Neuronal stem cell (in vitro differentiated cells): Measurements from ENCODE around the gene UBE3B.

Experiments used
- DNase-seq: peaks from one replicate; pipeline ENCODE4 v3.0.0-alpha.2; 2013; ENCODE audit warnings: low spot score
- H2AFZ ChIP-seq: one replicate; pipeline ENCODE4 v1.6.1; 2013; ENCODE audit warnings: mild to moderate bottlenecking, low read length, inconsistent platforms
- H2AK5ac ChIP-seq: 2 replicates; pipeline ENCODE4 v1.6.1; 2013; ENCODE audit warnings: low read depth, mild to moderate bottlenecking, inconsistent platforms, low read length, moderate library complexity, mixed read lengths
- H2BK120ac ChIP-seq: 2 replicates; pipeline ENCODE4 v1.6.1; 2013; ENCODE audit warnings: low read depth, mild to moderate bottlenecking, inconsistent platforms, low read length, moderate library complexity, mixed read lengths
- H2BK12ac ChIP-seq: one replicate; pipeline ENCODE4 v1.6.1; 2013; ENCODE audit warnings: low read length, inconsistent platforms
- H2BK15ac ChIP-seq: 2 replicates; pipeline ENCODE4 v1.6.1; 2013; ENCODE audit warnings: mild to moderate bottlenecking, low read length, inconsistent platforms, mixed read lengths
- H2BK5ac ChIP-seq: one replicate; pipeline ENCODE4 v1.6.1; 2013; ENCODE audit warnings: inconsistent platforms, mild to moderate bottlenecking, low read length, moderate library complexity
- H3K14ac ChIP-seq: one replicate; pipeline ENCODE4 v1.6.1; 2013; ENCODE audit warnings: low read length, inconsistent platforms
- H3K18ac ChIP-seq: 2 replicates; pipeline ENCODE4 v1.6.1; 2013; ENCODE audit warnings: low read length, inconsistent platforms
- H3K23ac ChIP-seq: 2 replicates; pipeline ENCODE4 v1.6.1; 2013; ENCODE audit warnings: low read depth, mild to moderate bottlenecking, mixed read lengths, low read length, inconsistent platforms; ENCODE audit not compliant: poor library complexity
- H3K27ac ChIP-seq: replicated peaks from 3 replicates; pipeline ENCODE4 v1.5.1; 2013; ENCODE audit warnings: low read length, inconsistent platforms
- H3K27me3 ChIP-seq, 3 experiments: 2 replicates each; pipeline ENCODE4 v1.6.1; 2013; ENCODE audit warnings: low read length in 3 of 3, mild to moderate bottlenecking in 2 of 3, inconsistent platforms in 1 of 3, low read depth in 1 of 3, mixed read lengths in 1 of 3, moderate library complexity in 1 of 3; ENCODE audit not compliant: control insufficient read depth in 3 of 3, insufficient read depth in 3 of 3
- H3K36me3 ChIP-seq, 2 donors: replicated peaks in 1 of 2; 2 replicates each; pipeline ENCODE4 v1.6.1; 2013; ENCODE audit warnings: low read length in 2 of 2; ENCODE audit not compliant: control insufficient read depth in 2 of 2, insufficient read depth in 2 of 2
- H3K4ac ChIP-seq: 2 replicates; pipeline ENCODE4 v1.6.1; 2013; ENCODE audit warnings: inconsistent platforms, mild to moderate bottlenecking, low read length, moderate library complexity
- H3K4me1 ChIP-seq, 2 donors: 1 replicate in 1 of 2; 2 replicates in 1 of 2; pipeline ENCODE4 v1.6.1; 2013; ENCODE audit warnings: low read length in 2 of 2, low read depth in 1 of 2; ENCODE audit not compliant: control insufficient read depth in 2 of 2, insufficient read depth in 1 of 2
- H3K4me2 ChIP-seq: one replicate; pipeline ENCODE4 v1.6.1; 2013; ENCODE audit warnings: mild to moderate bottlenecking, low read length, inconsistent platforms; ENCODE audit not compliant: insufficient read depth, poor library complexity, severe bottlenecking
- H3K4me3 ChIP-seq, 2 donors: 2 replicates each; pipeline ENCODE4 v1.5.1; 2013; ENCODE audit warnings: low read length in 2 of 2, mild to moderate bottlenecking in 2 of 2, inconsistent platforms in 1 of 2, moderate library complexity in 1 of 2
- H3K79me1 ChIP-seq: one replicate; pipeline ENCODE4 v1.6.1; 2013; ENCODE audit warnings: low read depth, mild to moderate bottlenecking, inconsistent platforms, low read length, moderate library complexity
- H3K9ac ChIP-seq: one replicate; pipeline ENCODE4 v1.6.1; 2013; ENCODE audit warnings: mild to moderate bottlenecking, low read depth, low read length, inconsistent platforms; ENCODE audit not compliant: poor library complexity
- H3K9me3 ChIP-seq, 2 donors: replicated peaks in 1 of 2; 2 replicates each; pipeline versions ENCODE3 to v1.6.1; 2013; ENCODE audit warnings: low read length in 2 of 2, mild to moderate bottlenecking in 2 of 2, inconsistent platforms in 1 of 2, low read depth in 1 of 2, mixed read lengths in 1 of 2, moderate library complexity in 1 of 2; ENCODE audit not compliant: control insufficient read depth in 2 of 2, insufficient read depth in 1 of 2
- H4K8ac ChIP-seq: one replicate; pipeline ENCODE4 v1.6.1; 2013; ENCODE audit warnings: low read depth, mild to moderate bottlenecking, inconsistent platforms, low read length, moderate library complexity
- H4K91ac ChIP-seq: one replicate; pipeline ENCODE4 v1.6.1; 2013; ENCODE audit warnings: low read length, low read depth, mild to moderate bottlenecking, inconsistent platforms; ENCODE audit not compliant: poor library complexity
- WGBS, 2 donors: extraction: QIAGEN DNeasy Blood & Tissue Kit; methylation state at CpG; one replicate each; pipeline ENCODE4 v1.1.7; 2013; ENCODE audit warnings: missing lambda C conversion rate in 2 of 2, mixed read lengths in 1 of 2; ENCODE audit not compliant: insufficient read length in 2 of 2, insufficient replicate concordance in 1 of 2; ENCODE audit errors: extremely low coverage in 2 of 2; 5-methylcytosine and 5-hydroxymethylcytosine counted together

UBE3B gene

GRCh38 chr12:109534456-109534855 is 57.0 kb downstream of the UBE3B start:
- DNase-seq, result no peak
- Histone ChIP-seq H2AFZ (no peak overlapping the region), H4K8ac (no peak overlapping the region), H3K4me1 (peaks cover 0 to 14% of the 10 kb centered on the region in 2 donors), H3K23ac (no peak overlapping the region), H2BK5ac (no peak overlapping the region), H3K79me1 (no peaks in the 10 kb centered on the region), H2AK5ac (peak overlapping the region; percentile 13), H3K27ac (no peak overlapping the region), H3K4me2 (no peak overlapping the region), H3K9me3 (no peaks in the 10 kb centered on the region), H4K91ac (no peak overlapping the region), H3K18ac (no peak overlapping the region), H3K4ac (no peak overlapping the region), H2BK120ac (no peak overlapping the region), H2BK15ac (no peak overlapping the region), H2BK12ac (no peak overlapping the region), H3K14ac (no peak overlapping the region), H3K27me3 (no peaks in the 10 kb centered on the region), H3K36me3 (peaks cover 4 to 68% of the 10 kb centered on the region in 2 donors), H3K9ac (no peak overlapping the region), H3K4me3 (no peak overlapping the region)
- no CpG with 5 or more reads among the region's 15 CpGs for WGBS, 2 donors

- Histone ChIP-seq H2BK12ac (no peak overlapping the region), H3K23ac (peak overlapping the region; percentile 28), H2BK5ac (peak overlapping the region; percentile 11), H3K4me3 (no peak overlapping the region), H2BK120ac (no peak overlapping the region), H3K27ac (no peak overlapping the region), H3K4me2 (no peak overlapping the region), H2AFZ (no peak overlapping the region), H3K79me1 (no peaks in the 10 kb centered on the region), H3K14ac (no peak overlapping the region), H3K18ac (no peak overlapping the region), H4K8ac (no peak overlapping the region), H3K36me3 (peaks cover 4 to 59% of the 10 kb centered on the region in 2 donors), H3K4ac (no peak overlapping the region), H4K91ac (no peak overlapping the region), H3K9me3 (no peaks in the 10 kb centered on the region), H2BK15ac (no peak overlapping the region), H2AK5ac (no peak overlapping the region), H3K27me3 (no peaks in the 10 kb centered on the region), H3K4me1 (peaks cover 0 to 6% of the 10 kb centered on the region in 2 donors), H3K9ac (no peak overlapping the region)
- WGBS, 2 donors, result no CpG with 5 or more reads among the region's 25 CpGs
- no peak for DNase-seq
These were observed 57.9 kb downstream of the UBE3B start for GRCh38 chr12:109535231-109535862.

- Histone ChIP-seq H3K4me2 (no peak overlapping the region), H2AK5ac (no peak overlapping the region), H2BK15ac (no peak overlapping the region), H2BK120ac (no peak overlapping the region), H3K36me3 (peaks cover 4 to 54% of the 10 kb centered on the region in 2 donors), H3K27me3 (no peaks in the 10 kb centered on the region), H4K91ac (no peak overlapping the region), H3K14ac (no peak overlapping the region), H2BK12ac (no peak overlapping the region), H2BK5ac (no peak overlapping the region), H3K4me3 (no peak overlapping the region), H3K79me1 (no peaks in the 10 kb centered on the region), H3K4me1 (peaks cover 0 to 2% of the 10 kb centered on the region in 2 donors), H3K9me3 (no peaks in the 10 kb centered on the region), H3K27ac (no peak overlapping the region), H4K8ac (no peak overlapping the region), H2AFZ (no peak overlapping the region), H3K23ac (no peak overlapping the region), H3K4ac (no peak overlapping the region), H3K9ac (no peak overlapping the region), H3K18ac (no peak overlapping the region)
- no CpG with 5 or more reads among the region's 5 CpGs for WGBS, 2 donors
- no peak for DNase-seq
These were observed 58.4 kb downstream of the UBE3B start for GRCh38 chr12:109535863-109536250.

- no peak overlapping the region for H4K91ac ChIP-seq
- H3K27me3 ChIP-seq, result no peaks in the 10 kb centered on the region
- H2BK120ac ChIP-seq, result no peak overlapping the region
- H2BK15ac ChIP-seq, result no peak overlapping the region
- H3K27ac ChIP-seq, result no peak overlapping the region
- peaks cover 4 to 42% of the 10 kb centered on the region in 2 donors for H3K36me3 ChIP-seq
- H2BK12ac ChIP-seq, result no peak overlapping the region
- H3K79me1 ChIP-seq, result no peaks in the 10 kb centered on the region
- H3K4me3 ChIP-seq, result no peak overlapping the region
- H3K4ac ChIP-seq, result no peak overlapping the region
- H3K9ac ChIP-seq, result no peak overlapping the region
- H3K23ac ChIP-seq, result no peak overlapping the region
- H2AFZ ChIP-seq, result no peak overlapping the region
- no peak overlapping the region for H4K8ac ChIP-seq
- H3K14ac ChIP-seq, result no peak overlapping the region
- WGBS, 2 donors, result no CpG with 5 or more reads among the region's 8 CpGs
- no peaks in the 10 kb centered on the region for H3K9me3 ChIP-seq
- H3K4me2 ChIP-seq, result no peak overlapping the region
- no peak overlapping the region for H2AK5ac ChIP-seq
- no peak overlapping the region for H2BK5ac ChIP-seq
- H3K18ac ChIP-seq, result no peak overlapping the region
- H3K4me1 ChIP-seq, result no peaks in the 10 kb centered on the region
- no peak for DNase-seq
These were observed 59.7 kb downstream of the UBE3B start for GRCh38 chr12:109537136-109537535.
